OCI-LY3 (cell line): ENCODE results near the gene SUCLG2.

ENCODE experiments used
- H2AFZ ChIP-seq: fragments of 200-600, 300-600 bp; shearing (Covaris generic); 2 replicates; pipeline ENCODE4 v1.6.0; 2014; ENCODE audit warnings: antibody characterized with exemption, low read depth, low read length
- H3K27ac ChIP-seq: fragments of 200-600, 300-600 bp; sonication (generic); 2 replicates; pipeline ENCODE4 v1.5.1; 2014; ENCODE audit warnings: mild to moderate bottlenecking, low read length, moderate library complexity, mixed read lengths
- H3K27me3 ChIP-seq: fragments of 200-600, 300-600 bp; sonication (generic); 2 replicates; pipeline ENCODE4 v1.6.1; 2014; ENCODE audit warnings: low read depth, low read length, mixed read lengths
- H3K36me3 ChIP-seq: fragments of 200-600, 300-600 bp; sonication (generic); replicated peaks from 2 replicates; pipeline ENCODE3; 2014; ENCODE audit warnings: low read depth, low read length, mixed read lengths
- H3K4me1 ChIP-seq: fragments of 300-600, 200-600 bp; sonication (generic); 2 replicates; pipeline ENCODE4 v1.6.1; 2014; ENCODE audit warnings: low read length, mixed read lengths
- H3K4me2 ChIP-seq: fragments of 200-600, 300-600 bp; sonication (generic); 2 replicates; pipeline ENCODE4 v1.6.1; 2014; ENCODE audit warnings: low read length, mixed read lengths
- H3K4me3 ChIP-seq: fragments of 300-600, 200-600 bp; sonication (generic); 2 replicates; pipeline ENCODE4 v1.5.1; 2014; ENCODE audit warnings: antibody characterized with exemption, mild to moderate bottlenecking, low read length, moderate library complexity
- H3K79me2 ChIP-seq: fragments of 300-600, 200-600 bp; shearing (Covaris generic); 2 replicates; pipeline ENCODE4 v1.6.1; 2014; ENCODE audit warnings: mild to moderate bottlenecking, low read length, mixed read lengths
- H3K9ac ChIP-seq: fragments of 300-600, 200-600 bp; shearing (Covaris generic); 2 replicates; pipeline ENCODE4 v1.6.0; 2014; ENCODE audit warnings: mild to moderate bottlenecking, low read length, moderate library complexity
- H3K9me3 ChIP-seq: fragments of 200-600, 300-600 bp; shearing (Covaris generic); 2 replicates; pipeline ENCODE4 v1.6.1; 2014; ENCODE audit warnings: low read length, mixed read lengths; ENCODE audit not compliant: insufficient read depth
- H4K20me1 ChIP-seq: fragments of 200-600, 300-600 bp; sonication (generic); 2 replicates; pipeline ENCODE4 v1.6.1; 2016; ENCODE audit warnings: low read length, mixed read lengths; ENCODE audit not compliant: insufficient read depth
- EZH2phosphoT487 ChIP-seq: fragments of 200-600 bp; shearing (Covaris generic); IDR thresholded peaks from 2 replicates; pipeline ENCODE4 v1.6.1; 2018; ENCODE audit warnings: antibody characterized with exemption, mixed run types, low read depth
- TF ChIP-seq, protein P1 (sequence below): fragments of 200-600, 300-600 bp; sonication (generic); IDR thresholded peaks from 2 replicates; pipeline ENCODE4 v1.5.1; 2014; ENCODE audit warnings: antibody characterized with exemption, low read length, low read depth

The SUCLG2 gene

DNA sequence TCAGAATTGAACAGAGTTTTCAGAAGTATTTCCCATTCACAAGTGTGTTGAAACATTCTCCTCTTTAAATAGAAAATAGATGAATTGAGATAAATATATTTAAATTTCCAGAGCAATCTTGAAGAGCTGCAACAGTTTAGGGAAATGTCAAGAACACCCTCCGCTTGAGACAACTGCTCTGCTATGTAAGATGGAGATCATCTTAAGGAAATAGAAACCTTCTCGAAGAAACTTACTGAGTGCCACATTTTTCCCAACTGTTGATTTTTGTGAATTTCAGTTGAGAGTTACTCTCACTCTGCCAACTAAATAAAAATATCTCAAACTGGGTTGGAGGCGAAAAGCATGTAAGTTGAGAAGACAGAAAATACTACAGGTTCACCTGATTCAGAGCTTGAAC lies 78.0 kb downstream of the SUCLG2 start:
- H2AFZ ChIP-seq, result no peak overlapping the region
- H3K27me3 ChIP-seq, result no peaks in the 10 kb centered on the region
- H3K9me3 ChIP-seq, result no peaks in the 10 kb centered on the region; the same call in 1 of the 2 replicates
- no peaks in the 10 kb centered on the region; the same call in none of the 2 replicates for H3K79me2 ChIP-seq
- no peak overlapping the region for H3K9ac ChIP-seq
- TF ChIP-seq, protein P1, sequence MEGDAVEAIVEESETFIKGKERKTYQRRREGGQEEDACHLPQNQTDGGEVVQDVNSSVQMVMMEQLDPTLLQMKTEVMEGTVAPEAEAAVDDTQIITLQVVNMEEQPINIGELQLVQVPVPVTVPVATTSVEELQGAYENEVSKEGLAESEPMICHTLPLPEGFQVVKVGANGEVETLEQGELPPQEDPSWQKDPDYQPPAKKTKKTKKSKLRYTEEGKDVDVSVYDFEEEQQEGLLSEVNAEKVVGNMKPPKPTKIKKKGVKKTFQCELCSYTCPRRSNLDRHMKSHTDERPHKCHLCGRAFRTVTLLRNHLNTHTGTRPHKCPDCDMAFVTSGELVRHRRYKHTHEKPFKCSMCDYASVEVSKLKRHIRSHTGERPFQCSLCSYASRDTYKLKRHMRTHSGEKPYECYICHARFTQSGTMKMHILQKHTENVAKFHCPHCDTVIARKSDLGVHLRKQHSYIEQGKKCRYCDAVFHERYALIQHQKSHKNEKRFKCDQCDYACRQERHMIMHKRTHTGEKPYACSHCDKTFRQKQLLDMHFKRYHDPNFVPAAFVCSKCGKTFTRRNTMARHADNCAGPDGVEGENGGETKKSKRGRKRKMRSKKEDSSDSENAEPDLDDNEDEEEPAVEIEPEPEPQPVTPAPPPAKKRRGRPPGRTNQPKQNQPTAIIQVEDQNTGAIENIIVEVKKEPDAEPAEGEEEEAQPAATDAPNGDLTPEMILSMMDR, result no peak
- no peak for TF ChIP-seq EZH2phosphoT487
- no peak overlapping the region for H3K27ac ChIP-seq
- no peak overlapping the region for H3K4me3 ChIP-seq
- no peak overlapping the region for H3K4me2 ChIP-seq
- H3K36me3 ChIP-seq, result peaks cover 43% of the 10 kb centered on the region
- no peaks in the 10 kb centered on the region for H3K4me1 ChIP-seq
- peaks cover 9% of the 10 kb centered on the region; the same call in 1 of the 2 replicates for H4K20me1 ChIP-seq

DNA sequence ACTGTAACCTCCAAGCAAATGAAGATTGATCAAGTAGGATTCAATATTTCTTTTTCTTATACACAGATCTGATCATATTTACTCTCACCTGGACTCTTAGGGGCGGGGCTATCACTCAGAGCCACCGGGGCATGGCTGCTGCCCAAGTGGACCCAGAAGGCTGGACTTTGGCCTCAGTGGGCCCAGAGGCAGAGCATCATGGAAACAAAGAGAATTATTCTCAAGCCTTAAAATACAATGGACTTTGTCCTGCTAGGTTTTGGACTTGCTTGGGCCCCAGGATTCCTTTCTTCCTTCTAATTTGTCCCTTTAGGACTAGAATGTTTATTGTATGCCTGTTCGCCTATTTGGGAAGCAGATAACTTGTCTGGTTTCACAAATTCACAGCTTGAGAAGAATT lies 85.1 kb downstream of the SUCLG2 start:
- TF ChIP-seq, protein P1, result no peak
- no peak for TF ChIP-seq EZH2phosphoT487

DNA sequence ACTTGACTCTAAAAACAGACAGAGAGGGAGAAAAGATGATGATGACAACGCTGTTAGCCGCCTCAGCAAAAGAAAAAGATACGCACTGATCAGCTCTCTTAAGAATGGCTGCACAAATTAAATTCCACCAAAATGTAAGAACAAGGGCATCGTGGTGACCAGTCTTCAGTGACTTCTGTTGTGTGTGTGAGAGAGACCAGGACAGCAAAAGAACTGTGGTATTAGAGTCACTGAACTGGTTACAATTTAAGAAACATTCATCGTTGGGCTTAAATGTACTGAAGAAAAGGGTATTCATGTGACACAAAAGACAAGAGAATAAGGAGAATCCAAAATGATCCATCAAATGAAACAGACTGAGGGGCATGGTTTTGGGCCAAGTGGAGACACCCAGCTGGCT lies 86.5 kb downstream of the SUCLG2 start:
- Histone ChIP-seq H3K9me3 (peaks cover 4% of the 10 kb centered on the region; the same call in 1 of the 2 replicates), H4K20me1 (peaks cover 7% of the 10 kb centered on the region; the same call in 1 of the 2 replicates), H3K79me2 (no peaks in the 10 kb centered on the region), H3K27ac (no peak overlapping the region), H3K9ac (no peak overlapping the region), H3K4me2 (no peak overlapping the region), H2AFZ (no peak overlapping the region), H3K27me3 (no peaks in the 10 kb centered on the region), H3K4me1 (no peaks in the 10 kb centered on the region), H3K36me3 (peaks cover 32% of the 10 kb centered on the region), H3K4me3 (no peak overlapping the region)
- TF ChIP-seq EZH2phosphoT487, result no peak
- TF ChIP-seq, protein P1, result no peak

More for the DNA sequence above, 85.1 kb downstream of the SUCLG2 start:
- peaks cover 7% of the 10 kb centered on the region; the same call in 1 of the 2 replicates for H4K20me1 ChIP-seq
- H3K79me2 ChIP-seq, result no peaks in the 10 kb centered on the region; the same call in none of the 2 replicates
- H3K27ac ChIP-seq, result no peak overlapping the region
- no peaks in the 10 kb centered on the region for H3K27me3 ChIP-seq
- no peak overlapping the region for H3K4me2 ChIP-seq
- H3K4me3 ChIP-seq, result no peak overlapping the region
- H3K4me1 ChIP-seq, result no peaks in the 10 kb centered on the region
- H3K9me3 ChIP-seq, result peaks cover 4% of the 10 kb centered on the region; the same call in 1 of the 2 replicates
- H2AFZ ChIP-seq, result no peak overlapping the region
- H3K9ac ChIP-seq, result no peak overlapping the region
- H3K36me3 ChIP-seq, result peaks cover 43% of the 10 kb centered on the region

DNA sequence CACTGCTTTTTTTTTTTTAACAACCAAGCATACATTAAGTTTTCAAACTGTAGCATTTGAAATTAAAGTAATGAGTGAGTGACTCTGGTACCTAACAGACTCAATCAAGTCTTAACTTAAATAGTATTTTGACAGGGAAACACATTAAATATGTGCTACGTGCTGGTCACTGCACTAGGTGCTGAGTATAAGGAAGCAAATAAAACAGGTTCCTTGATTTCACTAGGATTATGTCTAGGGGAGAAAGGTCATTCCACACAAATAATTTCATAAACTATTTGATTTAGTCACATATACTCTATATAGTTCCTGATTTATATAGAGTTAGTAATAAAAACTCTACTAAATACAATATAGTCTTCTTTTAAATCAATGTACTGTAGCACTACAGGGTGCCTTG lies 89.4 kb downstream of the SUCLG2 start:
- Histone ChIP-seq H3K9ac (no peak overlapping the region), H4K20me1 (peaks cover 10% of the 10 kb centered on the region), H3K4me1 (no peaks in the 10 kb centered on the region), H3K36me3 (peaks cover 5% of the 10 kb centered on the region), H3K9me3 (no peaks in the 10 kb centered on the region), H3K4me3 (no peak overlapping the region), H3K79me2 (peaks cover 7% of the 10 kb centered on the region; the same call in 1 of the 2 replicates), H2AFZ (no peak overlapping the region), H3K27ac (no peak overlapping the region), H3K27me3 (no peaks in the 10 kb centered on the region), H3K4me2 (no peak overlapping the region)
- TF ChIP-seq, protein P1, result no peak
- no peak for TF ChIP-seq EZH2phosphoT487
